CD8-positive, alpha-beta memory T cell (primary cell): ENCODE results near the gene RUBCNL. TPM values are rescaled to one million over a fixed set of nuclear protein-coding genes. Genes with fewer than 3 reads are reported as not detected.
"Not testable (repeated sequence)": the region's sequence is repeated elsewhere in the genome, so short reads cannot be mapped to it uniquely, and the experiment has no call there.

ENCODE experiments used
- CTCF ChIA-PET: fragments of 350-600 bp; sonication (Branson Sonifier 250); formaldehyde crosslinking; loops from one replicate; lab custom pipeline; 2021; ENCODE audit warnings: antibody characterized with exemption; lab: Charles Lee
- POLR2A ChIA-PET: fragments of 350-600 bp; sonication (Branson Sonifier 250); formaldehyde crosslinking; loops from one replicate; lab custom pipeline; 2021; ENCODE audit warnings: antibody characterized with exemption; lab: Charles Lee
- DNase-seq, 5 donors: peaks; one replicate each; pipeline versions ENCODE4 v3.0.0 to v3.0.0-alpha.2; 2020 to 2022; ENCODE audit warnings: mixed read lengths in 1 of 5
- H3K27ac ChIP-seq: one replicate; pipeline ENCODE4 v1.7.0; 2013; ENCODE audit warnings: low read depth, mild to moderate bottlenecking, low read length, moderate library complexity
- H3K27me3 ChIP-seq: 2 replicates; pipeline ENCODE4 v1.7.0; 2013; ENCODE audit warnings: low read length, mild to moderate bottlenecking; ENCODE audit not compliant: insufficient read depth, poor library complexity, severe bottlenecking
- H3K36me3 ChIP-seq: 2 replicates; pipeline ENCODE4 v1.7.0; 2013; ENCODE audit warnings: mild to moderate bottlenecking, low read length, moderate library complexity; ENCODE audit not compliant: insufficient read depth
- H3K4me1 ChIP-seq: 2 replicates; pipeline ENCODE4 v1.7.0; 2013; ENCODE audit warnings: mild to moderate bottlenecking, low read length, moderate library complexity; ENCODE audit not compliant: insufficient read depth
- H3K4me3 ChIP-seq: 2 replicates; pipeline ENCODE4 v1.7.0; 2013; ENCODE audit warnings: mild to moderate bottlenecking, low read length
- H3K9me3 ChIP-seq: 2 replicates; pipeline ENCODE4 v1.7.0; 2013; ENCODE audit warnings: mild to moderate bottlenecking, low read length
- H3K27ac Mint-ChIP-seq, 8 donors: one replicate each; pipeline ENCODE4 v1.8.0; 2020 to 2021; ENCODE audit warnings: mixed read lengths in 8 of 8, mild to moderate bottlenecking in 6 of 8, inconsistent platforms in 3 of 8, moderate library complexity in 3 of 8
- H3K27me3 Mint-ChIP-seq, 2 donors: one replicate each; pipeline ENCODE4 v1.8.0; 2020 to 2021; ENCODE audit warnings: mixed read lengths in 2 of 2, mild to moderate bottlenecking in 1 of 2, moderate library complexity in 1 of 2
- H3K36me3 Mint-ChIP-seq, 3 donors: one replicate each; pipeline ENCODE4 v1.8.0; 2020 to 2021; ENCODE audit warnings: mixed read lengths in 3 of 3, inconsistent platforms in 1 of 3, mild to moderate bottlenecking in 1 of 3
- H3K4me1 Mint-ChIP-seq, 3 donors: one replicate each; pipeline ENCODE4 v1.8.0; 2020 to 2021; ENCODE audit warnings: mixed read lengths in 3 of 3, inconsistent platforms in 1 of 3, mild to moderate bottlenecking in 1 of 3
- H3K4me3 Mint-ChIP-seq, 7 donors: one replicate each; pipeline ENCODE4 v1.8.0; 2020 to 2021; ENCODE audit warnings: mixed read lengths in 7 of 7, mild to moderate bottlenecking in 6 of 7, moderate library complexity in 4 of 7, inconsistent platforms in 2 of 7
- H3K9me3 Mint-ChIP-seq, 5 donors: one replicate each; pipeline ENCODE4 v1.8.0; 2020 to 2022; ENCODE audit warnings: mixed read lengths in 5 of 5, mild to moderate bottlenecking in 3 of 5, moderate library complexity in 2 of 5, inconsistent platforms in 1 of 5
- polyA plus RNA-seq: library from polyadenylated mRNA; unstranded; fragments of 300-500 nt; fragmentation: Illumina TruSeq; gene quantifications from one replicate; pipeline ENCODE4 v1.2.3, GENCODE V29; 2021
- total RNA-seq, 2 experiments: library from RNA; stranded (reverse); gene quantifications; one replicate each; pipeline ENCODE4 v1.2.3, GENCODE V29; 2021

The RUBCNL gene, protein sequence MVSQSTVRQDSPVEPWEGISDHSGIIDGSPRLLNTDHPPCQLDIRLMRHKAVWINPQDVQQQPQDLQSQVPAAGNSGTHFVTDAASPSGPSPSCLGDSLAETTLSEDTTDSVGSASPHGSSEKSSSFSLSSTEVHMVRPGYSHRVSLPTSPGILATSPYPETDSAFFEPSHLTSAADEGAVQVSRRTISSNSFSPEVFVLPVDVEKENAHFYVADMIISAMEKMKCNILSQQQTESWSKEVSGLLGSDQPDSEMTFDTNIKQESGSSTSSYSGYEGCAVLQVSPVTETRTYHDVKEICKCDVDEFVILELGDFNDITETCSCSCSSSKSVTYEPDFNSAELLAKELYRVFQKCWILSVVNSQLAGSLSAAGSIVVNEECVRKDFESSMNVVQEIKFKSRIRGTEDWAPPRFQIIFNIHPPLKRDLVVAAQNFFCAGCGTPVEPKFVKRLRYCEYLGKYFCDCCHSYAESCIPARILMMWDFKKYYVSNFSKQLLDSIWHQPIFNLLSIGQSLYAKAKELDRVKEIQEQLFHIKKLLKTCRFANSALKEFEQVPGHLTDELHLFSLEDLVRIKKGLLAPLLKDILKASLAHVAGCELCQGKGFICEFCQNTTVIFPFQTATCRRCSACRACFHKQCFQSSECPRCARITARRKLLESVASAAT
- total RNA-seq (not detected), polyA plus RNA-seq (not detected)

- peak in 1 of 5 donors; percentile 13 for DNase-seq
- Histone ChIP-seq H3K4me3 (peak within 1 kb of the TSS; percentile 40), H3K36me3 (no peaks in the 10 kb centered on the region), H3K4me1 (peaks cover 15% of the 10 kb centered on the region), H3K9me3 (no peaks in the 10 kb centered on the region), H3K27me3 (peaks cover 15% of the 10 kb centered on the region), H3K27ac (no peak within 1 kb of the TSS)
- Mint-ChIP-seq H3K4me3 (peak within 1 kb of the TSS; percentile 74 to 91 (median 81)), H3K27me3 (peaks cover 20 to 51% of the 10 kb centered on the region in 2 donors), H3K9me3 (no peaks in the 10 kb centered on the region), H3K4me1 (peaks cover 19 to 31% (median 28%) of the 10 kb centered on the region in 3 donors), H3K27ac (peak within 1 kb of the TSS in 1 of 8 donors; percentile 74), H3K36me3 (no peaks in the 10 kb centered on the region)
- ChIA-PET CTCF (no interaction called here), POLR2A (no interaction called here)
These were observed at the start of gene RUBCNL for GRCh38 chr13:46387064-46387851. RUBCNL (minus strand) TSS chr13:46387252; CDS start chr13:46372475, 14,777 bp downstream.

GRCh38 chr13:46429558-46429957, 42.5 kb upstream of the RUBCNL start:
- H3K27me3 Mint-ChIP-seq = peaks cover 3 to 11% of the 10 kb centered on the region in 2 donors
- CTCF ChIA-PET, H3K4me3 Mint-ChIP-seq, H3K4me1 ChIP-seq, H3K27ac Mint-ChIP-seq, H3K9me3 Mint-ChIP-seq, H3K4me1 Mint-ChIP-seq, H3K9me3 ChIP-seq, H3K36me3 Mint-ChIP-seq, DNase-seq, H3K27me3 ChIP-seq, H3K4me3 ChIP-seq, POLR2A ChIA-PET, H3K36me3 ChIP-seq, H3K27ac ChIP-seq: not testable (repeated sequence)

- H3K4me1 ChIP-seq = no peaks in the 10 kb centered on the region
- no peaks in the 10 kb centered on the region for H3K36me3 Mint-ChIP-seq
These were observed 18.4 kb upstream of the RUBCNL start for GRCh38 chr13:46405457-46405856.

GRCh38 chr13:46404733-46405100, 17.7 kb upstream of the RUBCNL start:
- no peaks in the 10 kb centered on the region for H3K27me3 ChIP-seq
- ChIA-PET CTCF (interaction anchor here (0.6 kb wide), 1 partner anchor 262 kb away, joined by 3 read pairs; no protein-coding TSS in a partner anchor), POLR2A (no interaction called here)
- no peak for DNase-seq
- H3K36me3 ChIP-seq = no peaks in the 10 kb centered on the region
- H3K27me3 Mint-ChIP-seq = peaks cover 10 to 18% of the 10 kb centered on the region in 2 donors
- H3K9me3 ChIP-seq = no peaks in the 10 kb centered on the region
- H3K4me1 Mint-ChIP-seq = peaks cover 0 to 11% (median 9%) of the 10 kb centered on the region in 3 donors
- H3K4me3 ChIP-seq = no peak overlapping the region
- H3K36me3 Mint-ChIP-seq = no peaks in the 10 kb centered on the region
- peak overlapping the region in 2 of 8 donors; percentile 37 to 63 for H3K27ac Mint-ChIP-seq
- no peak overlapping the region for H3K27ac ChIP-seq
- H3K4me1 ChIP-seq = no peaks in the 10 kb centered on the region
- H3K9me3 Mint-ChIP-seq = no peaks in the 10 kb centered on the region
- H3K4me3 Mint-ChIP-seq = no peak overlapping the region

More at GRCh38 chr13:46405457-46405856, 18.4 kb upstream of the RUBCNL start:
- H3K27me3 Mint-ChIP-seq = peaks cover 10 to 17% of the 10 kb centered on the region in 2 donors
- peaks cover 0 to 11% (median 9%) of the 10 kb centered on the region in 3 donors for H3K4me1 Mint-ChIP-seq
- no peaks in the 10 kb centered on the region for H3K36me3 ChIP-seq
- no peaks in the 10 kb centered on the region for H3K27me3 ChIP-seq
- no peak overlapping the region for H3K4me3 ChIP-seq
- no peak overlapping the region for H3K4me3 Mint-ChIP-seq
- no peaks in the 10 kb centered on the region for H3K9me3 ChIP-seq
- H3K27ac ChIP-seq = no peak overlapping the region
- no peak overlapping the region for H3K27ac Mint-ChIP-seq
- CTCF ChIA-PET = interaction anchor here (0.6 kb wide), 1 partner anchor 261 kb away, joined by 3 read pairs; no protein-coding TSS in a partner anchor
- POLR2A ChIA-PET = no interaction called here
- peaks cover 0 to under 1% (median 0%) of the 10 kb centered on the region in 5 donors for H3K9me3 Mint-ChIP-seq
- DNase-seq = no peak

DNA sequence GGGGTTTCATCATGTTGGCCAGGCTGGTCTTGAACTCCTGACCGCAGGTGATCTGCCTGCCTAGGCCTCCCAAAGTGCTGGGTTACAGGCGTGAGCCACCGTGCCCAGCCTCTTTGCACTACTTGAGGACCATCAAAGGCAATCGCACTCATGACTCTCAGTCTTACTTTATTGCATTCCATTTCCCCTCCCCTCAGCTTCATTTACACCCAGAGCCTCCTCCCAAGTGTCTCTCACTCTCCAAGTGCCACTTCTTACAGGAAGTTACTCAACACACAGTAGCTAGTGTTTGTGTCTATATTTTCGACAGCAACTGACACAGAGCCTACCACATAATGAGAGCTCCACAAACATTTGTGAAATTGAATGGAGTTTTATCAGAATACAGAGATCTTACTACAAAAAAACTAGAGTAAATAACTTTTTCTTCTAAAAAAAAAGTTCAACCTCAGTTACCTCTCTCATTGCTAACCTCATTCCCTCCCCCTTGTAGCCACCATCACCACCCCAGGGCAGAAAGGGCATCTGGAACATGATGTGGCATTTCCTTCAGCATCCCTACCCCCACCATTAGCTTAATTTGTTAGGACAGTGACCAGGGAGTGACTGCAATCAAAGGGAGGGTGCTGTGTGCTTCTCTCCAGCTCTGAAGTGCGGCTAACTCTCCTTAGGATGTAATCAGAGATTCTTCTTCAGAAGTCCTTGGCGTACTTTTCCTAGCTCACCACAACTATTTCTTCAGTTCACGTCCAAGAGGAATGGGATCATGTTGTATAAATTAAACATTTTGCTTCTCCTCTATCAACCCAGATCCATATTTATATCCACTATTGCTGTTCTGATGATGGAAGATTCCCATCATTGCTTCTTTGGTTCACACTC, 17.0 kb upstream of the RUBCNL start:
- no peak overlapping the region for H3K4me3 Mint-ChIP-seq
- H3K27me3 ChIP-seq = no peaks in the 10 kb centered on the region
- POLR2A ChIA-PET = no interaction called here
- no peaks in the 10 kb centered on the region for H3K4me1 ChIP-seq
- peak overlapping the region in 4 of 8 donors; percentile 10 to 37 (median 34) for H3K27ac Mint-ChIP-seq
- H3K36me3 ChIP-seq = no peaks in the 10 kb centered on the region
- no peaks in the 10 kb centered on the region for H3K36me3 Mint-ChIP-seq
- H3K9me3 Mint-ChIP-seq = no peaks in the 10 kb centered on the region
- H3K27me3 Mint-ChIP-seq = peaks cover 10 to 15% of the 10 kb centered on the region in 2 donors
- DNase-seq = no peak
- CTCF ChIA-PET = no interaction called here
- peaks cover 0 to 11% (median 9%) of the 10 kb centered on the region in 3 donors for H3K4me1 Mint-ChIP-seq
- no peaks in the 10 kb centered on the region for H3K9me3 ChIP-seq
- no peak overlapping the region for H3K4me3 ChIP-seq
- H3K27ac ChIP-seq = no peak overlapping the region

DNA sequence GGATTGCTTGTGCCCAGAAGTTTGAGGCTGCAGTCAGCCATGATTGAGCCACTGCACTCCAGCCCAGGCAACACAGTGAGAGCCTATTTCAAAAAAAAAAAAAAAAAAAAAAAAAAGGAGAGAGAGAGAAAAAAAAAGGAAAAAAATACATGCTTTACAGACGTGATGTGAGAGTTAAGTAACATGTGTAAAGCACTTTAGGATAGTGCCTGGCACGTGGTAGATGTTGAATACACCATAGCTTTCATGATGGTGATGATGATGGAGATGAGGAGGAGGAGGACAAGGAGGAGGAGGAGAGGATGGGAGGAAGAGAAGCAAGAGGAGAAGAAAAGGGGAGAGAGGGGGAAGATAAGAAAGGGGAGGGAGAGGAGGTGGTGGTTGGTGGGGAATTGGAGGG, 15.1 kb upstream of the RUBCNL start:
- no peak for DNase-seq
- Histone ChIP-seq H3K9me3 (no peaks in the 10 kb centered on the region), H3K27ac (no peak overlapping the region), H3K27me3 (no peaks in the 10 kb centered on the region), H3K4me1 (no peaks in the 10 kb centered on the region), H3K4me3 (no peak overlapping the region), H3K36me3 (no peaks in the 10 kb centered on the region)
- peaks cover 9 to 17% of the 10 kb centered on the region in 2 donors for H3K27me3 Mint-ChIP-seq
- no peaks in the 10 kb centered on the region for H3K36me3 Mint-ChIP-seq
- no peak overlapping the region for H3K27ac Mint-ChIP-seq
- peaks cover 0 to 11% (median 9%) of the 10 kb centered on the region in 3 donors for H3K4me1 Mint-ChIP-seq
- H3K4me3 Mint-ChIP-seq = no peak overlapping the region
- no peaks in the 10 kb centered on the region for H3K9me3 Mint-ChIP-seq
- ChIA-PET POLR2A (no interaction called here), CTCF (no interaction called here)

DNA sequence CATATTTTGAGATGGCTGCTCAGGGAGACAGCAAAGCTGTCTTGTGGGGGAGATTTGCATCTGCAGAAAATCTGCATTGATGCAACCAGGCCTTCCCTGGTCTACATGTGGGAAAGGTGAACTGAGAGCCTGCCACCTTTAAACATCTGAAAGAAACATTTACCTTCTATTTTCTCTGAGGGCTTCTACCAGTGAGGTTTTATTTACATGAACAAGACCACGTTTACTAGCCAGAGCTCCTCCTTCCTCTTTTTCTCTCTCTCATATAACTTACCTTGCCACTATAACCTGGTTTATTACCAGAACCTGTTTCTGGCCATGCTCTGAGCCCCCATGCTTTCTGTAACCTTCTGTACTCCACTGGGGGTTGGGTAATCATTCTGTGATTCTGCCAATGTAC, 14.4 kb upstream of the RUBCNL start:
- Histone ChIP-seq H3K4me3 (no peak overlapping the region), H3K36me3 (no peaks in the 10 kb centered on the region), H3K27me3 (no peaks in the 10 kb centered on the region), H3K4me1 (no peaks in the 10 kb centered on the region), H3K9me3 (no peaks in the 10 kb centered on the region), H3K27ac (no peak overlapping the region)
- H3K36me3 Mint-ChIP-seq = no peaks in the 10 kb centered on the region
- CTCF ChIA-PET = no interaction called here
- peaks cover 0 to 11% (median 9%) of the 10 kb centered on the region in 3 donors for H3K4me1 Mint-ChIP-seq
- H3K27ac Mint-ChIP-seq = no peak overlapping the region
- no peaks in the 10 kb centered on the region for H3K9me3 Mint-ChIP-seq
- H3K27me3 Mint-ChIP-seq = peaks cover 9 to 17% of the 10 kb centered on the region in 2 donors
- no peak overlapping the region for H3K4me3 Mint-ChIP-seq
- no peak for DNase-seq
- POLR2A ChIA-PET = no interaction called here
